ENCODE results near the gene SYNPO2L. TPM values are rescaled to one million over a fixed set of nuclear protein-coding genes. Genes with fewer than 3 reads are reported as not detected.
A peak's percentile ranks its signal among the peaks of the same experiment; 100 is the strongest.

The SYNPO2L gene
- total and polyA plus RNA-seq, 9 of the 15 experiments (the other 6 are each of a cell fraction or from before 2014, with no cell fraction given), result 0.03 to 0.07 TPM; not detected in 7

GRCh38 chr10:73625884-73626752, 29.7 kb downstream of the SYNPO2L start (continued):
- TF ChIP-seq, protein P1, sequence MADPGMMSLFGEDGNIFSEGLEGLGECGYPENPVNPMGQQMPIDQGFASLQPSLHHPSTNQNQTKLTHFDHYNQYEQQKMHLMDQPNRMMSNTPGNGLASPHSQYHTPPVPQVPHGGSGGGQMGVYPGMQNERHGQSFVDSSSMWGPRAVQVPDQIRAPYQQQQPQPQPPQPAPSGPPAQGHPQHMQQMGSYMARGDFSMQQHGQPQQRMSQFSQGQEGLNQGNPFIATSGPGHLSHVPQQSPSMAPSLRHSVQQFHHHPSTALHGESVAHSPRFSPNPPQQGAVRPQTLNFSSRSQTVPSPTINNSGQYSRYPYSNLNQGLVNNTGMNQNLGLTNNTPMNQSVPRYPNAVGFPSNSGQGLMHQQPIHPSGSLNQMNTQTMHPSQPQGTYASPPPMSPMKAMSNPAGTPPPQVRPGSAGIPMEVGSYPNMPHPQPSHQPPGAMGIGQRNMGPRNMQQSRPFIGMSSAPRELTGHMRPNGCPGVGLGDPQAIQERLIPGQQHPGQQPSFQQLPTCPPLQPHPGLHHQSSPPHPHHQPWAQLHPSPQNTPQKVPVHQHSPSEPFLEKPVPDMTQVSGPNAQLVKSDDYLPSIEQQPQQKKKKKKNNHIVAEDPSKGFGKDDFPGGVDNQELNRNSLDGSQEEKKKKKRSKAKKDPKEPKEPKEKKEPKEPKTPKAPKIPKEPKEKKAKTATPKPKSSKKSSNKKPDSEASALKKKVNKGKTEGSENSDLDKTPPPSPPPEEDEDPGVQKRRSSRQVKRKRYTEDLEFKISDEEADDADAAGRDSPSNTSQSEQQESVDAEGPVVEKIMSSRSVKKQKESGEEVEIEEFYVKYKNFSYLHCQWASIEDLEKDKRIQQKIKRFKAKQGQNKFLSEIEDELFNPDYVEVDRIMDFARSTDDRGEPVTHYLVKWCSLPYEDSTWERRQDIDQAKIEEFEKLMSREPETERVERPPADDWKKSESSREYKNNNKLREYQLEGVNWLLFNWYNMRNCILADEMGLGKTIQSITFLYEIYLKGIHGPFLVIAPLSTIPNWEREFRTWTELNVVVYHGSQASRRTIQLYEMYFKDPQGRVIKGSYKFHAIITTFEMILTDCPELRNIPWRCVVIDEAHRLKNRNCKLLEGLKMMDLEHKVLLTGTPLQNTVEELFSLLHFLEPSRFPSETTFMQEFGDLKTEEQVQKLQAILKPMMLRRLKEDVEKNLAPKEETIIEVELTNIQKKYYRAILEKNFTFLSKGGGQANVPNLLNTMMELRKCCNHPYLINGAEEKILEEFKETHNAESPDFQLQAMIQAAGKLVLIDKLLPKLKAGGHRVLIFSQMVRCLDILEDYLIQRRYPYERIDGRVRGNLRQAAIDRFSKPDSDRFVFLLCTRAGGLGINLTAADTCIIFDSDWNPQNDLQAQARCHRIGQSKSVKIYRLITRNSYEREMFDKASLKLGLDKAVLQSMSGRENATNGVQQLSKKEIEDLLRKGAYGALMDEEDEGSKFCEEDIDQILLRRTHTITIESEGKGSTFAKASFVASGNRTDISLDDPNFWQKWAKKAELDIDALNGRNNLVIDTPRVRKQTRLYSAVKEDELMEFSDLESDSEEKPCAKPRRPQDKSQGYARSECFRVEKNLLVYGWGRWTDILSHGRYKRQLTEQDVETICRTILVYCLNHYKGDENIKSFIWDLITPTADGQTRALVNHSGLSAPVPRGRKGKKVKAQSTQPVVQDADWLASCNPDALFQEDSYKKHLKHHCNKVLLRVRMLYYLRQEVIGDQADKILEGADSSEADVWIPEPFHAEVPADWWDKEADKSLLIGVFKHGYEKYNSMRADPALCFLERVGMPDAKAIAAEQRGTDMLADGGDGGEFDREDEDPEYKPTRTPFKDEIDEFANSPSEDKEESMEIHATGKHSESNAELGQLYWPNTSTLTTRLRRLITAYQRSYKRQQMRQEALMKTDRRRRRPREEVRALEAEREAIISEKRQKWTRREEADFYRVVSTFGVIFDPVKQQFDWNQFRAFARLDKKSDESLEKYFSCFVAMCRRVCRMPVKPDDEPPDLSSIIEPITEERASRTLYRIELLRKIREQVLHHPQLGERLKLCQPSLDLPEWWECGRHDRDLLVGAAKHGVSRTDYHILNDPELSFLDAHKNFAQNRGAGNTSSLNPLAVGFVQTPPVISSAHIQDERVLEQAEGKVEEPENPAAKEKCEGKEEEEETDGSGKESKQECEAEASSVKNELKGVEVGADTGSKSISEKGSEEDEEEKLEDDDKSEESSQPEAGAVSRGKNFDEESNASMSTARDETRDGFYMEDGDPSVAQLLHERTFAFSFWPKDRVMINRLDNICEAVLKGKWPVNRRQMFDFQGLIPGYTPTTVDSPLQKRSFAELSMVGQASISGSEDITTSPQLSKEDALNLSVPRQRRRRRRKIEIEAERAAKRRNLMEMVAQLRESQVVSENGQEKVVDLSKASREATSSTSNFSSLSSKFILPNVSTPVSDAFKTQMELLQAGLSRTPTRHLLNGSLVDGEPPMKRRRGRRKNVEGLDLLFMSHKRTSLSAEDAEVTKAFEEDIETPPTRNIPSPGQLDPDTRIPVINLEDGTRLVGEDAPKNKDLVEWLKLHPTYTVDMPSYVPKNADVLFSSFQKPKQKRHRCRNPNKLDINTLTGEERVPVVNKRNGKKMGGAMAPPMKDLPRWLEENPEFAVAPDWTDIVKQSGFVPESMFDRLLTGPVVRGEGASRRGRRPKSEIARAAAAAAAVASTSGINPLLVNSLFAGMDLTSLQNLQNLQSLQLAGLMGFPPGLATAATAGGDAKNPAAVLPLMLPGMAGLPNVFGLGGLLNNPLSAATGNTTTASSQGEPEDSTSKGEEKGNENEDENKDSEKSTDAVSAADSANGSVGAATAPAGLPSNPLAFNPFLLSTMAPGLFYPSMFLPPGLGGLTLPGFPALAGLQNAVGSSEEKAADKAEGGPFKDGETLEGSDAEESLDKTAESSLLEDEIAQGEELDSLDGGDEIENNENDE (IDR thresholded peaks at IDR 0.05; ENCODE audit: low read depth, low read length), result no peak
- TF ChIP-seq, protein P2, sequence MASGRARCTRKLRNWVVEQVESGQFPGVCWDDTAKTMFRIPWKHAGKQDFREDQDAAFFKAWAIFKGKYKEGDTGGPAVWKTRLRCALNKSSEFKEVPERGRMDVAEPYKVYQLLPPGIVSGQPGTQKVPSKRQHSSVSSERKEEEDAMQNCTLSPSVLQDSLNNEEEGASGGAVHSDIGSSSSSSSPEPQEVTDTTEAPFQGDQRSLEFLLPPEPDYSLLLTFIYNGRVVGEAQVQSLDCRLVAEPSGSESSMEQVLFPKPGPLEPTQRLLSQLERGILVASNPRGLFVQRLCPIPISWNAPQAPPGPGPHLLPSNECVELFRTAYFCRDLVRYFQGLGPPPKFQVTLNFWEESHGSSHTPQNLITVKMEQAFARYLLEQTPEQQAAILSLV (tag; IDR thresholded peaks at IDR 0.05), result no peak
- TF ChIP-seq JUND (IDR thresholded peaks at IDR 0.05; ENCODE audit: borderline replicate concordance, low read depth, low read length) (peak; percentile 90), JUND (tag; IDR thresholded peaks at IDR 0.05; ENCODE audit: borderline replicate concordance, low read depth, low read length) (peak; percentile 79; the same call in 2 of the 3 replicates), ZNF592 (IDR thresholded peaks at IDR 0.05) (0 out of 2 replicates have a peak, but pooled peaks have one; percentile 27), MIER1 (IDR thresholded peaks at IDR 0.05; ENCODE audit: low read depth) (no peak), CCAR2 (IDR thresholded peaks at IDR 0.05; ENCODE audit: low read depth, low read length) (no peak), ZNF121 (CRISPR knock-in tag; conservative IDR thresholded peaks at IDR 0.05) (no peak), CHCHD3 (CRISPR knock-in tag; IDR thresholded peaks at IDR 0.05) (no peak)
